Vagina (tissue), 2 donors: ENCODE results near the gene GALNT2. TPM values are rescaled to one million over a fixed set of nuclear protein-coding genes. Genes with fewer than 3 reads are reported as not detected.

Source experiments
- DNase-seq, 2 donors: peaks; one replicate each; pipeline ENCODE4 v3.0.0-alpha.2; 2017; ENCODE audit errors: extremely low spot score in 2 of 2
- H3K27ac ChIP-seq: fragments of 200-600 bp; sonication (generic); one replicate; pipeline ENCODE4 v1.5.1; 2019
- H3K27me3 ChIP-seq: fragments of 200-600 bp; sonication (generic); one replicate; pipeline ENCODE4 v1.5.1; 2019
- H3K36me3 ChIP-seq, 2 donors: fragments of 200-600 bp; sonication (generic); one replicate each; pipeline ENCODE4 v1.5.1; 2017 to 2019
- H3K4me1 ChIP-seq: fragments of 200-600 bp; sonication (generic); one replicate; pipeline ENCODE4 v1.5.1; 2019
- H3K4me3 ChIP-seq, 2 donors: fragments of 200-600 bp; sonication (generic); 1 replicate in 1 of 2; 2 replicates in 1 of 2; pipeline ENCODE4 v1.5.1; 2016 to 2019
- H3K9me3 ChIP-seq: fragments of 200-600 bp; sonication (generic); one replicate; pipeline ENCODE4 v1.5.1; 2019
- POLR2A ChIP-seq, 2 donors: fragments of 450-650 bp; IDR thresholded peaks; one replicate each; pipeline ENCODE4 v1.6.1; 2017; ENCODE audit warnings: antibody characterized with exemption in 2 of 2, mild to moderate bottlenecking in 2 of 2, moderate library complexity in 2 of 2
- POLR2AphosphoS5 ChIP-seq, 2 donors: sonication (generic); formaldehyde crosslinking; IDR thresholded peaks; one replicate each; pipeline ENCODE4 v1.9.0; 2017; ENCODE audit warnings: antibody characterized with exemption in 2 of 2, mild to moderate bottlenecking in 2 of 2, low read depth in 1 of 2; ENCODE audit not compliant: insufficient read depth in 1 of 2
- intact Hi-C: fragments of 100-400 bp; cut with DNase I; formaldehyde crosslinking; loops from one replicate; pipeline ENCODE4 v1.15.1; 2023
- total RNA-seq: library from RNA; depleted of rRNA; stranded (reverse); fragments of >200 nt; gene quantifications from one replicate; pipeline ENCODE4 v1.2.3, GENCODE V29; 2016
- TF ChIP-seq, protein P1 (sequence below), 3 experiments: fragments of 450-650 bp in 2 of 3; fragments of 200-600 bp in 1 of 3; sonication (generic) in 1 of 3; IDR thresholded peaks; one replicate each; pipeline ENCODE4 v1.5.1; 2017 to 2019; ENCODE audit warnings: antibody characterized with exemption in 3 of 3, mild to moderate bottlenecking in 2 of 3, moderate library complexity in 2 of 3

GALNT2 gene
- total RNA-seq, 1 donor from 2014 or later = 51.6 TPM

DNA sequence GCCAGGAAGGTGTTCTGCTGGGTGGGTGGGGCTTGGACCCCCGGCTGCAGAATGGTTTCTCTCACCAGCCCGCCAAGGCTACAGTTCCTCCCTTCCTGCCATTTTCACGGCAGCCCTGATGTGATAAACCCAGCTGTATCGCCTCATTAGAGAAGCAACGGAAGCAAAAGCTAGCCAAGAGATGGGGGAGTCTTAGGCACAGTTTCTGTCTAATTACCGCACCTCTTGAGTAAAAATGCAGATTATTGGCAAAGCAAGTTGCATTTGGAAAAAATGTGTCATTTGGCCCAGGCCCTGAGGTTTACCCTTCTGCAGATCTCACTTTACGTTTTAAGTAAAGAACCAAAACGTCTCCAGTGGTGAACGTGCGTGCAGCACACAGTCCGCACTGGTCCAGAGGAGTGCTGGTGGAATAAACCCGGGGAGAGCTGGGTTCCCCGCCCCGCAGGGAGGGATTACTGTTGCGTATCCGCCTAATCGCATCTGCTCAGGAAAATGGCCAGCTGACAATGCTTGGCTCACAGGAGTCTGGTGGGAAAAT lies 109.9 kb downstream of the GALNT2 start:
- DNase-seq = peak in 1 of 2 donors; percentile 92
- no peaks in the 10 kb centered on the region for H3K27me3 ChIP-seq
- peaks cover 7% of the 10 kb centered on the region for H3K4me1 ChIP-seq
- H3K36me3 ChIP-seq = peaks cover 0 to 5% of the 10 kb centered on the region in 2 donors
- no peaks in the 10 kb centered on the region for H3K9me3 ChIP-seq
- intact Hi-C loops = no loop called here
- TF ChIP-seq POLR2AphosphoS5 (IDR thresholded peaks at IDR 0.05; ENCODE audit: insufficient read depth in 1 of 2, low read depth in 1 of 2) (peak; percentile 26 to 56), POLR2A (IDR thresholded peaks at IDR 0.05) (no peak)
- TF ChIP-seq, protein P1, sequence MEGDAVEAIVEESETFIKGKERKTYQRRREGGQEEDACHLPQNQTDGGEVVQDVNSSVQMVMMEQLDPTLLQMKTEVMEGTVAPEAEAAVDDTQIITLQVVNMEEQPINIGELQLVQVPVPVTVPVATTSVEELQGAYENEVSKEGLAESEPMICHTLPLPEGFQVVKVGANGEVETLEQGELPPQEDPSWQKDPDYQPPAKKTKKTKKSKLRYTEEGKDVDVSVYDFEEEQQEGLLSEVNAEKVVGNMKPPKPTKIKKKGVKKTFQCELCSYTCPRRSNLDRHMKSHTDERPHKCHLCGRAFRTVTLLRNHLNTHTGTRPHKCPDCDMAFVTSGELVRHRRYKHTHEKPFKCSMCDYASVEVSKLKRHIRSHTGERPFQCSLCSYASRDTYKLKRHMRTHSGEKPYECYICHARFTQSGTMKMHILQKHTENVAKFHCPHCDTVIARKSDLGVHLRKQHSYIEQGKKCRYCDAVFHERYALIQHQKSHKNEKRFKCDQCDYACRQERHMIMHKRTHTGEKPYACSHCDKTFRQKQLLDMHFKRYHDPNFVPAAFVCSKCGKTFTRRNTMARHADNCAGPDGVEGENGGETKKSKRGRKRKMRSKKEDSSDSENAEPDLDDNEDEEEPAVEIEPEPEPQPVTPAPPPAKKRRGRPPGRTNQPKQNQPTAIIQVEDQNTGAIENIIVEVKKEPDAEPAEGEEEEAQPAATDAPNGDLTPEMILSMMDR (IDR thresholded peaks at IDR 0.05) = no peak
- H3K4me3 ChIP-seq = peak overlapping the region; percentile 12 to 24
- peak overlapping the region; percentile 44 for H3K27ac ChIP-seq

DNA sequence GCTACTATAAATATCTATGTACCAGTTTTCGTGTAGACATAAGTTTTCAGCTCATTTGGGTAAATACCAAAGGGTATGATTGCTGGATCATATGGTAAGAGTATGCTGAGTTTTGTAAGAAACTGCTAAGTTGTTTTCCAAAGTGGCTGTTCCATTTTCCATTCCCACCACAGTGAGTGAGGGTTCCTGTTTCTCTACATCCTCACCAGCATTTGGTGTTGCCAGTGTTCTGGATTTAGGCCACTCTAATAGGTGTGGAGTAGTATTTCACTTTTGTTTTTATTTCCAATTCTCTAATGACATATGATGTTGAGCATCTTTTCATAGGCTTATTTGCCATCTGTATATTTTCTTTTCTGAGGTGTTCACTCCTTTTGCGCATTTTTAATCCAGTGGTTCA lies 112.2 kb downstream of the GALNT2 start:
- no peak for DNase-seq
- H3K4me1 ChIP-seq = peaks cover 7% of the 10 kb centered on the region
- TF ChIP-seq, protein P1 (IDR thresholded peaks at IDR 0.05) = no peak
- no peak for TF ChIP-seq POLR2AphosphoS5 (IDR thresholded peaks at IDR 0.05; ENCODE audit: insufficient read depth in 1 of 2, low read depth in 1 of 2)
- TF ChIP-seq POLR2A (IDR thresholded peaks at IDR 0.05) = no peak
- H3K27me3 ChIP-seq = no peaks in the 10 kb centered on the region
- H3K4me3 ChIP-seq = no peak overlapping the region
- H3K36me3 ChIP-seq = peaks cover 0 to 5% of the 10 kb centered on the region in 2 donors
- H3K9me3 ChIP-seq = no peaks in the 10 kb centered on the region
- intact Hi-C loops = no loop called here
- no peak overlapping the region for H3K27ac ChIP-seq

DNA sequence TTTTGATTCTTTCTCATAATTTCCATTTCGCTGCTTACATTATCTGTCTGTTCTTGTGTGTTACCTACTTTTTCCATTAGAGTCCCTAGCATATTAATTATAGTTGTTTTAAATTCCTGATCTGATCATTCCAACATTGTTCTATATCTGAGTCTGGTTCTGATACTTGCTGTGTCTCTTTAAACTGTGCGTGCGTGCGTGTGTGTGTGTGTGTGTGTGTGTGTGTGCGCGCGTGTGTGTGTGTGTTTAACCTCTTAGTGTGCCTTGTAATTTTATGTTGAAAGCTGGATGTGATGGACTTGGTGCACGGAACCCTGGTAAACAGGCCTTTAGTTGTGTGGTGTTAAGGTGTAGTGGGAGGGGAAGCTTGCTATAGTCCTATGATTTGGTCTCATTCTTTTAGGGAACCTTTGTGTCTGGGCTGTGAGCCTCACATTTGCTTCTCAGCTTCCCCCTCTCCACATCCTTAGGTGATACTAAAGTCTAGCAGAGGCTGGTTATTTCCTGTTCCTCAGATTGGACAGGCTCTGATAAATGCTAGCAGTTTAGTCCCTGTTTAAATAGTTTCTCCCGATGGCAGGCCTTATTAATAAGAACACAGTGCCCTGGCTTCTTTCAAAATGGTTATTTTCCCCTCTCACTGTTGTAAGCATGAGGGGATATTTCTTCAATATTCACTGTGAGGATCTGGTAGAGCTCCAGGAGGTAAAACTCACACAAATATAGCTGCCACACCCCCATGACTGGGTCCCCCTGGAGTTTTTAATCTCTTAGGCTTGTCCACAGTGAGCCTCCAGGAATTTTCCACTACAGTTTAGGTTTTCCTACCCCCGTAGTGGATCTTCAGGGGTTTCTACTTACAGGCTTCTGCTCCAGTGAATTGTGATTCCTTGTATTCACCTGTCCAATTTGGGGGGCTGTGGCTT lies 118.3 kb downstream of the GALNT2 start:
- peaks cover 15% of the 10 kb centered on the region for H3K4me1 ChIP-seq
- H3K27ac ChIP-seq = no peak overlapping the region
- TF ChIP-seq, protein P1 (IDR thresholded peaks at IDR 0.05) = no peak
- TF ChIP-seq POLR2AphosphoS5 (IDR thresholded peaks at IDR 0.05; ENCODE audit: insufficient read depth in 1 of 2, low read depth in 1 of 2) (no peak), POLR2A (IDR thresholded peaks at IDR 0.05) (no peak)
- no peaks in the 10 kb centered on the region for H3K27me3 ChIP-seq
- no peaks in the 10 kb centered on the region for H3K9me3 ChIP-seq
- intact Hi-C loops = no loop called here
- no peak for DNase-seq
- H3K36me3 ChIP-seq = no peaks in the 10 kb centered on the region
- H3K4me3 ChIP-seq = no peak overlapping the region

DNA sequence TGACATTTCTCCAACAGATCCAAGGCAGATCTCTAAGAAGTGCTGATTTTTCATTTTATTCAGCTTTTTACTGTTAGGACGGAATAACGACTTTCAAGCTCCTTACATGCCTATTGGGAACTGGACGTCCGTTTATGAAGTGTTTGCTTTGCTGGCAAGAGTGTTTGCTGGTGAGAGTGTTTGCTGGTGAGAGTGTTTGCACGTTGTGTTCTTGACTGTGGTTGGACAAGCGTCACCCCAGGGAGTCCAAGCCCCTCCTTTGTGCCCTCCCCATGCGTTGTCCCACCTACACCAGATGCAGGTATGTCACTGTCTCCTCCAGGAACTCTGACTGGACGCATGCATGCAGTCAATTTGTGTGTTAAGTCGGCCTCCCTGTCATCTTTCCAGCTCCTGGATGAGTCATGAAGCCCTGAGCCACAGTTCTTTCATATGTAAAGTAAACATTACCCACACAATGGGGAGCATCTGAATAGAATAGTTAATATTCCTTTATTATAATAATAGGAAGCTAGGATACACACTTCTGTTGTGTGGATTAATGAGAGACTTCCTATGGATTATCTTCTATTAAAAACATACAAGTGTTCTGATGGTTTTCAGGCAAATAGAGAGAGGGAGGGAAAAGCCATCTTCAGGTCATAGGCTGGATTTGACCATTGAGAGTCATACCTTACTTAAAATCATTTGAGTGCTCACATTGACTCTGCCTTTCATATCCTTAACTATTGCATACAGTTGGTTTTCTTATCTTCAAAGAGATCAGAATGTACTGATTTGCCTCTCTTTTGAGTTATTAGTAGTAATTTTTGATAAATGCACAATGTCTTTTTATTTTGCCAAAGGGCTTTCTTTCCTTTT lies 119.2 kb downstream of the GALNT2 start:
- H3K4me3 ChIP-seq = no peak overlapping the region
- no peak overlapping the region for H3K27ac ChIP-seq
- no peaks in the 10 kb centered on the region for H3K9me3 ChIP-seq
- no peaks in the 10 kb centered on the region for H3K36me3 ChIP-seq
- intact Hi-C loops = no loop called here
- H3K27me3 ChIP-seq = no peaks in the 10 kb centered on the region
- TF ChIP-seq POLR2AphosphoS5 (IDR thresholded peaks at IDR 0.05; ENCODE audit: insufficient read depth in 1 of 2, low read depth in 1 of 2) = peak in 1 of 2 donors; percentile 11
- TF ChIP-seq, protein P1 (IDR thresholded peaks at IDR 0.05) = no peak
- peak in 1 of 2 donors; percentile 83 for DNase-seq
- peaks cover 21% of the 10 kb centered on the region for H3K4me1 ChIP-seq
